HG03095 (cell line): Measurements from ENCODE around the gene HOXA2.

Experiments used
- ATAC-seq: cut with Tn5 transposase; IDR thresholded peaks from one replicate; pipeline ENCODE4 v1.9.1; 2021; ENCODE audit warnings: moderate library complexity; ENCODE audit not compliant: unreplicated experiment

The HOXA2 gene

DNA sequence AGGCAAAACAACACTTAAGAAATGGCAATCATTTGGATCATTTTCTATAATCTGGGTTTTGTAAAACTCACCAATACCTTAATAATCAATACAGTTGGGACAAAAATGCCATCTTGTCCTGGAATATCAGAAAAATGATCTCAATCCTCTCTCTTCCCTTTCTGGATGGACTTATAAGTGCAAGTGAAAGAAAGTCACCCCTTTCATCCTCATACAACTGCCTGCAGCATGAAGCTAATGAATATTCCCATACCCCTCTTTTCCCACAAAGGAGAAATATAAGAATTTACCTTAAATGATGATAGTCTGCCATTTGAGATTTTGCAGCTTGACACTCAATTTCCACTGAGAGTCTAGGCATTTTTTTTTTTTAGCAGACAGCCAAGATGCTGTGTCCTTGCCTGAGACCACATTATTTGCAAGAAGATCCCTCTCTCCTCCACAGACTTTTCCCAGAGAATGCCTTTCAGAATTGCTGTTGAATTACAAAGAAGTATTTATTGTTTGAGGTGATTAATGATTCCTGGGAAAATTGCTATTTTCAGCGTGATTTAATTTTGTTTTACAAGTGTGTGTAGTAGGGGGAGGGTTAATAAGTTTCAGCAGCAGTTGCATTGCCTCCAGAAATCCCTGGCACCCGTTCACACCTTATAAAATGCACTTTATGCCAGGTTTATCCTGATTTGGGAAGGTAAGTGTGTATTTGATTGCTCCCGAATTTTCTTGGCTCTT is 24.3 kb upstream of the HOXA2 start:
- ATAC-seq = no peak

DNA sequence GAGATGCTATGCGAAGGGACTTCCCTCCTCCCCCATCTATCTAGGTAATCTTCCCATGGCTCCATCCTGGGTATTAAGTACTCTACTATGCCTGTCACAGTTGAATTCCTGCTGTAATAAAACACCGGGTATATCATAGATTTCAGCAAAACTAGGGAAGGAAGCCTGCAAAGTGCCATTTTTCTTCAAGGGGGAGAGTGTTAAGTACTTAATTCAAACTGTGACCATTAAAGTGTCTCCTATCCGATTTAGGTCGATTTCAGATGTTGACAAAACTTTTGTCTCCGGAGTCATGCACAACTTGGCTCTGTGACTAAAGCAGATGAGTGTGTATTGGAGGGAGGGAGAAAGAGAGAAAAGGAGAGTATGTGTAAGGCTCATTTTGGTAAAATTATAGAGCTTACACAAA is 23.5 kb upstream of the HOXA2 start:
- no peak for ATAC-seq

DNA sequence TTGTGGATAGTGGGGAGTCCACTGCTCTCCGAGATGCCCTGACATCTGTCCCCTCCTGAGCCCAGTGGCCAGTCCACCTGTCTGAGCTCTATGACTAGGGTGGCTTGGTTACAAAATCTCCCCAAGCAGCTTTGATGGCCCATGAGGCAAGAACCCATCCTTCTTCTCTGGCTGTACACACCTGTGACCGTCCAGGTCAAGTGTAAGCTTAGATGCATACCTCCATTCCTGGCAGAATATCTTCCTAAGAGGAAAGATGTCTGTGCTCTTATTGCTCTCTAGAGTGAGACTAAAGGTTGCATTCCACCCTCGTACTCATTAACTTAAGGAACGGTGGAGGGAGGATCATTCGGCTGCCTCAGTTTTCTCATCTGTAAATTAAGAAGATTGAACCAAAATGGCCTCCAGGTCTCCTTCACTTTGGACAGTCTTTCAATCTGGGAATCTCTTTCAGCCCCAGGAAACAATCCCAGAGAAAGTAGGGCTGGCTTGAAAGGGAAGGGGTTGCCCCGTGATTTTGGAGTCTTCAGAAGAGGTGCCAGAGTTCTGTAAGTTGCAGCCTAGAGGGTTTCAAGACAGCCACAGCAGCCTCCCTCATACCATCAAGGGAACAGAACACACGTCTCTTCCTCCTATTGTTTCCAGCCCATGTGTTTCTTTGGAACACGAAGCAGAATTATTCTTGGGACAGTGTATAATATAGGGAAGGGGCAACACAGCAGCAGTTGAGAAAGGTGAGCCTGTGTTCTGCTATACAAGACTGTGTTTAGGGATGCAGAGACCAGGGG is 22.6 kb upstream of the HOXA2 start:
- no peak for ATAC-seq

DNA sequence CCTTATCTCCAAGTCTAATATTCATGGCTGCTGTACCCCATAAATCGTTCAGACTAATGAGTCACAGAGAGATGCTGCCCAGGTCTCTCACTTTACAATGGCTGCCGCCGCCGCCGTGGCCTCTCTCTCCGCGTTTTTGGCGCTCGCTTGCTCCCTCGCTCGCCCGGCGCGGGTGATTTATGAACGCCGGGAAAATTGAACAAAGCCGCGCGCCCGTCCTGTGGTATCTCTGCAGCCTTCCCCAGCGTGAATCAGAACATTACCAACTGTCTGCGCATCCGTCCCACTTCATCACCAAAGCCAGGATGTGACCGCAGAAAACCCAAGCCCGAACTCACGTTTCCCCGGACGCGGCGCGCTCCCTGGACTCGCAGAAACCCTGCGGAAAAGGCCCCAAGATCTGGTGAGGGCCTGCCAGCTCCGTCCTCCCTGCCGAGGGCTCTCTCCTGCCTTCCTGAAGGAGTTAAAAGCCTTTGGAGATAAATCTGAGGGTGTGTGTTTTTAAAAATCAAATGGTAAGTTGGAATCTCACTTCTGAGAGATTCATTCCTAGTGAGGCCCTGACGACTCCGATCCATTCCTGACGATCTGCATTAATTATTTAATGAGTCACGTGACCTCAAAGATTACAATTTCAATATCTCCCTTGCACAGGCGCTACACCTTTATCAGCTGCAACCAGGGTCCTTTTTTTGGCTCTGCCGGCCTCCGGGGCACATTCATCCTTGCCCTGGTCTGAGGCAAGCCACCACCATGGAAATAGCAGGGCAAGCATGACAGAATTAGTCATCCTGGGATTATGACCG is 21.8 kb upstream of the HOXA2 start:
- no peak for ATAC-seq

DNA sequence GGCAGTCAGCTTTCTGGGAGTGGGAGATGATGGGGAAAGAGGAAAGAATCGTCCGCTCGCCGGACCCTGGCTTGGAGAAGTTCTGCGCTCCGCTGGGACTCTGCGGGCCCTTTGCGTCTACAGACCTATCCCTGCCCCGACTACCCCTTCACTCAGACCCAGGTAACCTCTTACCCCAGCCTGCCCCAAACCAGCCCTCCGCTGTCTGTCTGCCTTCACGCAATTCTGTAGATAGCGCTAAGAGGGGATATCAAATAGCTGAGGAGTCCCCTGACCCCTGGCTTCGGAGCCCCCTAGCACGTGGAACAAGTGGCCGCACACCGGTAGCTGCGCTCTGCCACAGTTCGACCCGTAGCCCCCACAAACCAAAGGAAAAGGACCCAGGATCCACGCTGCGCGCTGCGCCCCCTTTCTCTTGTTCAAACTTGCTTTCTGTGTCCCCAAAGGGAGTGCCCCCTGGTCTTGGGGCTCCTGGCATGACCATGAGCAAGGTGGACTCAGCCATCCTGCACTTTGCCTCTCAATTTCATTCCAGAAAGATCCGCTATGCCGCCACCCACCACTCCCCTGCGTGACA is 21.1 kb upstream of the HOXA2 start:
- no peak for ATAC-seq

DNA sequence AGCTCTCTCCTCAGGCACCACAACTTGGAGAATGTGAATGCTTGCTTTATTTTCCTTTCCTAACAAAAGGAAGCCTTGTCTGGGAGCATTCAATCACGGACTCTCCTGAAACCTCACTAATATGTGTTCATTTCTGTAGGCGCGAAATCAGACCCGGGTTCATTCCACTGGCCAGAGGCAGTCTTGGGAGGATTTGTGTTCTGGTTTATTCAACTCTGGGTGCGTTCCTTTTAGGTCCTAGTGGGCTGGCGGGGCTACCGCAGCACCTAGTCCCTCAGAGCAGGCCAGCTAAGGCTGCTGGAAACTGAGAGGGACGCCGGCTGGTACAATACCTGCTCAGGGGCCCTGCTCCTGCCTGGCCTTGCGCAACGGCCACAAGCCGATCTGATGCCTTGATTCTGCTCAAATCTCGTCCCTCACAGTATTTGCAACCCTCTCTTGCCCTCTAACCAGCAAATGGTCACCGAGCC is 20.6 kb upstream of the HOXA2 start:
- ATAC-seq = no peak

DNA sequence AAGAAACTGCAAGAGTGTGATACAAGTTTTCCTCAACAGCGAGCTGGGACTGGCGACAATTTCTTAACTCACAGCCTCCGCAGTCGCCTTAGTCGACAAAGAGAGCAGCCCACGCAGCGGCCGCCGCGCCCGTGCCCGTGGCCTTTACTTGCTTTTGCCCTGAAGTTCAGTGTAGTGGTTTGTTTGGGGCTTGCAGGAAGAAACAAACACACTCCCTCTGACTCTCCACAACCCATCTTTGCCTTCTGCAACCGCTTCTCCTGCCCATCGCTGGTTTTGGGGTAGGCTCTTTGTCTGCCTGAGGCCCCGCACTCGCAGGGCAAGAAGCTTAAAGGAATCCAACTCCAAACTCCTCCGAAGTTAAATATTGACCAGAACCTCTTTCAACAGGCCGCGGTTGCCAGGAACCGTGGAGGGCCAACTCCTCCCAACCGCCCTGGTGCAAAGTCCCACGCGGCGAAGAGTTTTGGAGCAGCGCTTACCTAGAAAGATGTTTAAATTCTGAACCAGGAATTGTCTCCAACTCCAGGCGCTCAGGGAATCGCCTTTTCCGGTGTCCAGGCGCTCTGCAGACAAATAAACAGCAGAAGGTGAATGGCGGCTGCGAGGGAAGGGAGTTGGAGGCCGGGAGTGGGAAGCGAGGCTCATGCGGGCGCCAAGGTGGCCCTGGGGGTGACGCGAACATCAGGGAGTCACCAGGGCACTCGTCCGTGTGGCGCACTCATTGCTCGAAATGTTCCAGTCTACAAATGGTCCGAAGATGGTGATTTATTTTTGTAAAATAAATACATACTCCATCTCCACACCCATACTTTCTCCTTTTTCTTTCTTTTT is 19.8 kb upstream of the HOXA2 start:
- ATAC-seq = no peak

DNA sequence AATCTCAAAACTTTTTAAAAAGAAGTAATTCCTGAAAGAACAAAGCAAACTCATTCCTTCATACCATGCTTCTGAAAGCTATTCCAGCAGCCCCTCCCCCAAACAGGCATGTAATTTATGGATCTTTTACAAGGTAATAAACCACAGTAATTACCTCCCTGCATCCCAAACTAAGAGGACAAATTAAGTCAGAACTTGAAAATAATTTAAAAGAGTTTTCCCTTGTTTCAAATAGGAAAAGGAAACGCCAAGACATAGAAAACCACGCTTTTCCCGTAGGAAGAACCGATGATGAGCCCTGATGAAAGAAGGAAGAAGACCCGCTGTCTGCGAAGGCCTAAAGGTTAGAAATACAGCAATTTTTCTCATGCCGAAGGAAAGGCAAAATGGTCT is 19.2 kb upstream of the HOXA2 start:
- ATAC-seq = no peak

DNA sequence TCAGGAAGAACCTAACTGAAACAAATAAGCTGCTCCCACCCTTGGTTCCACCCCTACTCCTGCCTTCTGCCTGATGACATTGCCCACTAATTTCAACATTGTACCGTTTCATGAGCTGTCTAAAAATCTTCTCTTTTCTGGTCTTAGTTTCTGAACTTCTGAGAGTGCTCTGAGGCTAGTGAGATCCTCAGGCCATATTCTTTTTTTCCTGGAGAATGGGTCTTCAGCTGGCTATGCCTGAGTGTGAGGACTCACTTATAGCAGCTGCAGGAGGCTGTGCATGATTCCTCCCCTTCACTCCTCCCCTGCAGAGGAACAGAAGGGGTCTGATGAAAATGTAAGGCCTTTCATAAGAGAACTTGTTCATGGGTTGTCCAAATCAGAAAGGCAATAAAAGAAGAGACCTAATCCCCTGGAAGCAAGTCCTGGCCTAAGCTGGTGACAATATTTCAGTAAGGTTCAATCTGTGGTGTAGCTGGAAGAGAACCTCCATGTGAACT is 17.0 kb upstream of the HOXA2 start:
- ATAC-seq = no peak

DNA sequence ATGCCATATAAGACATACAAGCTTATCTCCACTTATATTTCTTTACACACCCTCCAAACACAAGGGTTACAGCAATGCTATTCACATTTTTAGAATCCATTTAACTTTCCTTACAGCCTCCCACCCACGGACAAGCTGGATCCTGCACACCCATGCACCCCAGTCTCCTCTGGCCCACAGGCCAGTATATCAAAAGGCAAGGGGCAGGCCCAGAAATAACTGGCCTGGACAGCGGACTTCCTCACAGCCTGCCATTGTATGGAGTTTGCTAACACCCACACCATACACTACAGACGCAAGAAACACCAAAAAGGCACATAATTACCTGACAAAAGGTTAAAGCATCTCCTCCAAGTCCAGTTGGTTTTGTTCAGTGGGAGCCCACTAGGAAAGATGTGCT is 16.1 kb upstream of the HOXA2 start:
- ATAC-seq = no peak

DNA sequence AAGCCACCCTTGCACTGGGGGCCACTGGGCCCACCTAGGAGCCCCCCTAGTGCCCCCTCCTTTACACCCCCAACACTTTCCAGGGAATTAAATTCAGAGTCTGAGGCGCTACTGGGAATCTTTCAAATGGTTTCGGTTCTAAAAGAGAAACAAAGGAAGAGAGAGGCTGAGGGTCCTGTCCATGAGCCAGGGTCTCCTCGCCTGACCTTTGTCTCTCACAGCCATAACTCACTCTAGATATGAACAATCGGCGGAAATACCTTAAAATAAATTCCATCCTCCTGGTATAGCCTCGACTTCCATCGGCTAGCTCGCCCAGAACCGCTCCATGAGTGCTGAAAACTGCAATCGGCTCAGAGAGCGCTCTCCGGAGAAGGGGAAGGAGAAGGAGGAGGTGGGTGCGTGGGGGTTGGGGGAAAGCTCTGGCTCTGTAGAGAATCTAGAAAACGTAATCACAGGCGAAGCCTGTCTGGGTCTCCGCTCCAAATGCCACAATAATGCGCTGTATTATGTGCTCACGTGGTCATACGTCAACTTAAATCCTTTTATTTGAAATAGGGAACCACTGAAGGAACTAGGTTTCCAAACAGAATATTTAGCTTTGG is 15.5 kb upstream of the HOXA2 start:
- ATAC-seq = no peak

DNA sequence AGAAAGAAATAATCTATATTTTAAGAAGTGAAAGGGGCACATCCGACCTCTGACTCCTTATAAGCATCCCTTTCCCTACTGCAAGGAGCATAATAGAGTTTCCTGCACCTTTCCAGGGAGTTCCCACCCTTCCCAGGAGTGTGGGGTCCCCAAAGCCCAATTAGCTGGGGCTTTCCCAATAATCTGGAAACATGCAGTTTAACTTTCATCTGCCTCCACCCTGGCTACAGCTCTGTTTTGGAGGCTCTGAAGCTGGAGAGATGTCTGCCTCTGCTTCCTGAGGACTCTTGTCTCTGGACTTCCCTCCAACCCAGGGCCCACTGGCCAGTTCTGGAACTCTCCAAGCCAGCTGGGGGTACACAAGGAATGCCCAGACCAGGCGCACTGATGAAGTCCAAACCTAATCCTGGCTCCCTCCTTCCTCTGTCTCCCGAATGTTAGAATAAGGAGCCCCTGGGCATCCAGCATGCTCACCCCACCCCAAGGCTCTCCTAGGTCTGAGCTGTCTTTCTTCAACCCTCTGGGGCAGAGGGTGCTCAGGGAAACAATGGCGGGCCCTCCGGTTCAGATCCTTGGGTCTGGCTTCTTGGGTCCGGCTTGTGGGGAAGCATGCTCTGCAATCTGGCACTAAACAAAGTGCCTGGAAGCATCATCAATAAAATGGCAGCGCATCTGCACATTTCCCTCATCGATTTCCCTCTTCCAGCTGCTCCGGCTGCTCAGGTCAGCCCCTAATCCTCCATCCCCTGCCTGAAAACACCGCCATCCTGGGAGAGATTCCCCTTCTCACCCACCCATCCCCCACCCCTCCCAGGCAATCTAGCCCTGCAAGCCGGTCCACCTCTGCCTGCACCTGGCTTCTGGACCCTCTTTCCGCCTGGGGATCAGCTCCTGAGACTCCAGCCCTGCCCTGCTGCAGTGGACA is 14.7 kb upstream of the HOXA2 start:
- ATAC-seq = no peak

DNA sequence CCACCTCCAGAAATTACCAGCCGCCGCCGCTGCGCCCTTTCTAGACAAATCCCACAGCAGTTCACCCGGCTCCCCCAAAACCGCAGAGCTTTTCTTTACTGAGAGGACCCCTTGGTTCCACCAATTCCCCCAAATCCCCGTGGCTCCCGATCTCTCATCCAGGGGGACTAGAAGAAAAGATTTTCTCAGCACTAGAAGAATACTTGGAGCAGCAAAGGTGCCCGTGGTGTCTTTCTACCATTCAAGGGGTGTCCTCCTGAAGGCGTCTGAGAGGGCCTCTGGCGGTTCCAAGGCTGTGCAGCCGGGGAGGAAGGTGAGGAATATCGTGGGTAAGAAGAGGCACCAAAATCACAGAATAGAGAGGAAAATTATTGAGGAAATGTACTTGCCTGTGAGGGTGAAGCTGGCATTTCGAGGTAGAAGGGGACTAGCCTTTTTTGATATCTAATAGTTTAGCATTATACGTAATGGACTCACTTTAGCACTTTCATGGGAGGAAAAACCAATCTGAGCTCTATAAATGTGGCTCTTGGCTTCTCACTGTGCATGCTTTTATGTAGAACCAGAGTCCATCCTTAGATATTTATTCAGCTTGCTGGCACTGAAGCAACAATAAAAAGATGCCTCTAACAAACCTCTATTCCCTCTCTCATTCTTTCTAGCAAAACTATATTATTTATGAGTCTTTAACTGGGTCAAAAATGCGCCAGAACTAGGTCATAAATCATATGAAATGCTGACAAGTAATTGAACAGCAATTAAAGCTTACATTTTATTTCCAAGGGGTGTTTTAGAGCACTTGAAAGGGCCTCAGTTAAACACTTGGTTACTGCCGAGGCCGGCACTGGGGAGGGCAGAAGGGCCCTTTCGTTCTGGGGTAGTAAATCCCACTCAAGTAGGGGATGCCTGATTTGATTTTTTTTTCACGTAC is 13.8 kb upstream of the HOXA2 start:
- no peak for ATAC-seq

DNA sequence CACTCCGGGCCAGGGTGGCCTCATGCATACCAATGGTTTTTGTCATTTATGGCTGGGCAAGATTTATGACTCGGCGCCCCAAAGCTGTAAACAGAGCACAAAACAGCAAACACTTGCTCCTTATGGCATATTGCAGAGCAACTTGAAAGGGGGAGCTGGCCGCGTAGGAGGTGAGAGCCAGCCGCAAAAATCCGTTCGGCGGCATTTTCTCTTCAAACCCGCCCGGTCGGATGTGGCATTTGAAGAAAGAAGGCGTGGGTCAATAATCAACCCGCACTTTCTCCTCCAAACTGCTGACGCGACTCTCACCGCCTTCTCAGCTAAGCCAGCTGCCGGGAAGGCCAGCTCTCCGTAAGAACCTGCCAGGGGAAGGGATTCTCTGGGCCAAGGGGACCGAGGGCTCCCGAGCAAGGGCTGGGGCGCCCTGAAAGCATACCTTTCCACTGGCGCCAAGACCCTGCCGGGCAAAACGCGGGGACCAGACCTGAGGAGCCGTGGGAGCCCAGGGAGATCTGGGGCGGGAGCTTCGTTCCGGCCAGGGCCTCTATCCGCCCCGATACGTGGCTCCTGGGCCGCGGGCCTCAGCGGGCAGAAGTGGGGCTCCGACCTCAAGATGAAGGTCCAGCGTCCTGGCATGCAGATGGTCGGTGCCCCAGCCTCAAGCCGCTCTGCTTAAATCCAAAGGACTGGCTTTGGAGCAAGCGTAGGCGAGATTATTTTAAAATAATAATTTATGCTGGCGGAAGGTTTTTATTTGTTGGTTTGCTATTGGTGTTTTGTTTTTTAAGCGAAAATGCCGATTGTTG is 12.9 kb upstream of the HOXA2 start:
- ATAC-seq = no peak

DNA sequence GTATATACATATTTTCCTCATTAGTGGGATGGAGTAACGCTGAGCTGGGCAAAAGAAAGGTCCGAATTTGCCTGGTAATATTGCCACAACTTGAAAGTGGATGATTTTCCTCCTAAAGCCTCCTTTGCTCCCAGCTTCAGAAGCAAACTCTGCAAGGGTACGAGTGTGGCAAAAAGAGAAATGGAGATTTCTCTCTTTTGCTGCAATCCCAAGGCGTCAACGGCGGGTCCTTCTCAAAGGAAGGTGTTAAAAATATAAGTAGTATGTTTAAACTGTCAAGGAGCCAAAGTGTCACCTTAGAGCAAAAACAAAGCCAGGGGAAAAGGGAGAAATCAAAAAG is 12.4 kb upstream of the HOXA2 start:
- ATAC-seq = no peak

DNA sequence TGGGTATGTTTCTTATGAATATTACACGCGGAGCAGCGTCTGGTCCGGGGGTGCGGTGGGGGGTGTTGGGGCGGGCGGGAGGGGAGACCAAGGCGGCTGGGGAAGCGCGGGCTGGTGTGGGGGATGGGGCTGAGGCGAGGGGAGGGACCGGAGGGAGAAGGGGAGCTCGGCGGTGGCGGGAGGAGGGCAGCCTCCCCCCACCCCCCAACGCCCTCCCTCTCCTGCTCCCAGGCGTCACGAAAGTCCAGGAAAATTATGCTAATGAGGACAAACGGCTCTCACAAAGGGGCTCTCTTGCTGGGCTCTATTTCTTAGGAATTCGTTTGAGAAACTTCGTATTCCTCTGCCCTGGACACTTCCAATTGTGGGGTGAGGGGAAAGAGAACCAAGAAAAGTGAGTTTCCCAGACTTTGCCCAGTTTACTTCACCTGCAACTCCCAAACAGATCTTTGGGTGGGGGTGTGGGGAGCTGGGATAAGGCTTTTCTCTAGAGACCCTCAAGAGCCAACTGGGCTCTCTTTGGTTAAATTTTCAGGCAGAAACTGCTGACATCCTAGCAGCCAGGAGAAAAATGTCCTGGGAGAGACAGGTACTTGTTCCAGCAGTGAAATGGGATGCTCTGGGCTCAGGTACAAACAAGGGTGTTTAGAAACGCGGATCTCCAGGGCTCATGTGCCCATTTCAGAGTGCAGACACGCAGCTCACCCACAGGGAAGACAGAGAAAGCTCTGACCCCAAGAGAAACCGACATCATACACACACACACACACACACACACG is 11.7 kb upstream of the HOXA2 start:
- no peak for ATAC-seq
